Mucosa of gallbladder (tissue), 1 donor: ENCODE measurements around the gene CTTNBP2. TPM values are rescaled to one million over a fixed set of nuclear protein-coding genes. Genes with fewer than 3 reads are reported as not detected.
A peak's percentile ranks its signal among the peaks of the same experiment; 100 is the strongest.

Experiments
- DNase-seq: peaks from one replicate; pipeline ENCODE4 v3.0.0-alpha.2; 2020; ENCODE audit warnings: low spot score
- total RNA-seq: library from RNA; stranded (reverse); gene quantifications from one replicate; pipeline ENCODE4 v1.2.1, GENCODE V29; 2021
- donor health status: DM: no; HTN: no; CAD: no.

CTTNBP2 gene
- total RNA-seq, 1 donor from 2014 or later: 10.6 TPM

- DNase-seq: no peak
Measured at GRCh38 chr7:117871778-117872538, 1.3 kb downstream of the CTTNBP2 start.

- no peak for DNase-seq
Measured at GRCh38 chr7:117871401-117871777, 1.9 kb downstream of the CTTNBP2 start.

- DNase-seq: no peak
Measured at GRCh38 chr7:117870448-117871130, 2.7 kb downstream of the CTTNBP2 start.

- no peak for DNase-seq
Measured at GRCh38 chr7:117869374-117869773, 3.9 kb downstream of the CTTNBP2 start.

- no peak for DNase-seq
Measured at GRCh38 chr7:117863618-117864017, 9.6 kb downstream of the CTTNBP2 start.

GRCh38 chr7:117862378-117862777 lies 10.9 kb downstream of the CTTNBP2 start:
- DNase-seq: no peak

GRCh38 chr7:117859246-117859812 lies 13.9 kb downstream of the CTTNBP2 start:
- no peak for DNase-seq

- DNase-seq: no peak
Measured at GRCh38 chr7:117858712-117859111, 14.5 kb downstream of the CTTNBP2 start.

- DNase-seq: no peak
Measured at GRCh38 chr7:117857718-117858117, 15.5 kb downstream of the CTTNBP2 start.

- DNase-seq: no peak
Measured at GRCh38 chr7:117856196-117856595, 17.0 kb downstream of the CTTNBP2 start.

- no peak for DNase-seq
Measured at GRCh38 chr7:117854186-117854585, 19.1 kb downstream of the CTTNBP2 start.

- no peak for DNase-seq
Measured at GRCh38 chr7:117848941-117849340, 24.3 kb downstream of the CTTNBP2 start.

GRCh38 chr7:117844678-117845077 lies 28.6 kb downstream of the CTTNBP2 start:
- DNase-seq: no peak

GRCh38 chr7:117841611-117842010 lies 31.6 kb downstream of the CTTNBP2 start:
- DNase-seq: no peak

GRCh38 chr7:117841011-117841410 lies 32.2 kb downstream of the CTTNBP2 start:
- no peak for DNase-seq

GRCh38 chr7:117839507-117839906 lies 33.7 kb downstream of the CTTNBP2 start:
- no peak for DNase-seq

GRCh38 chr7:117837841-117838240 lies 35.4 kb downstream of the CTTNBP2 start:
- no peak for DNase-seq

GRCh38 chr7:117835016-117835664 lies 38.1 kb downstream of the CTTNBP2 start:
- no peak for DNase-seq

GRCh38 chr7:117830422-117830954 lies 42.8 kb downstream of the CTTNBP2 start:
- peak; percentile 35 for DNase-seq

GRCh38 chr7:117829450-117830117 lies 43.7 kb downstream of the CTTNBP2 start:
- no peak for DNase-seq

GRCh38 chr7:117828825-117829224 lies 44.4 kb downstream of the CTTNBP2 start:
- no peak for DNase-seq

GRCh38 chr7:117827862-117828261 lies 45.4 kb downstream of the CTTNBP2 start:
- no peak for DNase-seq
